Bronchial epithelial cell (primary cell): ENCODE results near the gene LTO1. TPM values are rescaled to one million over a fixed set of nuclear protein-coding genes. Genes with fewer than 3 reads are reported as not detected.

Experiments
- DNase-seq: peaks from one replicate; pipeline ENCODE4 v3.0.0-alpha.2; 2010; ENCODE audit warnings: low read depth
- FAIRE-seq: peaks from 2 replicates; lab custom pipeline; 2011; peaks lifted over from hg19 to GRCh38; lab: Jason Lieb, UNC
- H3K27me3 ChIP-seq: 2 replicates; pipeline ENCODE4 v1.5.1; 2011; ENCODE audit warnings: low read length; ENCODE audit not compliant: control insufficient read depth, insufficient read depth
- H3K36me3 ChIP-seq: 2 replicates; pipeline ENCODE4 v1.5.1; 2011; ENCODE audit warnings: low read length; ENCODE audit not compliant: control insufficient read depth, insufficient read depth
- H3K4me3 ChIP-seq: 2 replicates; pipeline ENCODE4 v1.5.1; 2011; ENCODE audit warnings: mild to moderate bottlenecking, low read depth, low read length, control low read depth
- CTCF ChIP-seq: IDR thresholded peaks from 2 replicates; pipeline ENCODE4 v1.5.1; 2011; ENCODE audit warnings: mild to moderate bottlenecking, moderate library complexity, low read length, control low read depth, inconsistent platforms; ENCODE audit not compliant: insufficient read depth, severe bottlenecking
- total RNA-seq: library from RNA; depleted of rRNA; stranded (reverse); fragments of >200 nt; gene quantifications from 2 replicates; pipeline ENCODE4 v1.2.1, GENCODE V29; 2014

LTO1 gene
- total RNA-seq, 1 donor from 2014 or later, result 18.2 TPM

- TF ChIP-seq CTCF, result no peak
- DNase-seq (no peak), FAIRE-seq (no peak)
- Histone ChIP-seq H3K4me3 (no peak overlapping the region), H3K36me3 (peaks cover 7% of the 10 kb centered on the region), H3K27me3 (no peaks in the 10 kb centered on the region)
Measured at GRCh38 chr11:69661413-69661715, 13.8 kb downstream of the LTO1 start.

GRCh38 chr11:69660001-69660500 lies 15.1 kb downstream of the LTO1 start:
- peak; percentile 43 for FAIRE-seq
- Histone ChIP-seq H3K27me3 (no peaks in the 10 kb centered on the region), H3K36me3 (peaks cover 5% of the 10 kb centered on the region), H3K4me3 (no peak overlapping the region)
- TF ChIP-seq CTCF, result no peak
- DNase-seq, result no peak

- H3K4me3 ChIP-seq, result no peak overlapping the region
- peaks cover 2% of the 10 kb centered on the region for H3K36me3 ChIP-seq
- DNase-seq (no peak), FAIRE-seq (no peak)
- no peak for TF ChIP-seq CTCF
- no peaks in the 10 kb centered on the region for H3K27me3 ChIP-seq
Measured at GRCh38 chr11:69659591-69659990, 15.6 kb downstream of the LTO1 start.

- Histone ChIP-seq H3K4me3 (no peak overlapping the region), H3K36me3 (no peaks in the 10 kb centered on the region), H3K27me3 (no peaks in the 10 kb centered on the region)
- no peak for TF ChIP-seq CTCF
- peak; percentile 13 for FAIRE-seq
- DNase-seq, result no peak
Measured at GRCh38 chr11:69658626-69659450, 16.3 kb downstream of the LTO1 start.

- no peak for TF ChIP-seq CTCF
- no peaks in the 10 kb centered on the region for H3K27me3 ChIP-seq
- no peak for DNase-seq
- H3K4me3 ChIP-seq, result no peak overlapping the region
- H3K36me3 ChIP-seq, result peaks cover under 1% of the 10 kb centered on the region
- no peak for FAIRE-seq
Measured at GRCh38 chr11:69657911-69658625, 17.1 kb downstream of the LTO1 start.
